IMR-90 (cell line): ENCODE data around the gene THBS4.

Experiments
- POLR2A ChIP-seq: IDR thresholded peaks from 2 replicates; pipeline ENCODE4 v1.6.1; 2012; ENCODE audit warnings: mild to moderate bottlenecking, low read depth, low read length
- TF ChIP-seq, protein P1 (sequence below): conservative IDR thresholded peaks from 2 replicates; pipeline ENCODE4 v1.5.1; 2012; ENCODE audit warnings: mild to moderate bottlenecking, low read depth, low read length, improper control_type of control experiment

- TF ChIP-seq POLR2A = no peak
- TF ChIP-seq, protein P1, sequence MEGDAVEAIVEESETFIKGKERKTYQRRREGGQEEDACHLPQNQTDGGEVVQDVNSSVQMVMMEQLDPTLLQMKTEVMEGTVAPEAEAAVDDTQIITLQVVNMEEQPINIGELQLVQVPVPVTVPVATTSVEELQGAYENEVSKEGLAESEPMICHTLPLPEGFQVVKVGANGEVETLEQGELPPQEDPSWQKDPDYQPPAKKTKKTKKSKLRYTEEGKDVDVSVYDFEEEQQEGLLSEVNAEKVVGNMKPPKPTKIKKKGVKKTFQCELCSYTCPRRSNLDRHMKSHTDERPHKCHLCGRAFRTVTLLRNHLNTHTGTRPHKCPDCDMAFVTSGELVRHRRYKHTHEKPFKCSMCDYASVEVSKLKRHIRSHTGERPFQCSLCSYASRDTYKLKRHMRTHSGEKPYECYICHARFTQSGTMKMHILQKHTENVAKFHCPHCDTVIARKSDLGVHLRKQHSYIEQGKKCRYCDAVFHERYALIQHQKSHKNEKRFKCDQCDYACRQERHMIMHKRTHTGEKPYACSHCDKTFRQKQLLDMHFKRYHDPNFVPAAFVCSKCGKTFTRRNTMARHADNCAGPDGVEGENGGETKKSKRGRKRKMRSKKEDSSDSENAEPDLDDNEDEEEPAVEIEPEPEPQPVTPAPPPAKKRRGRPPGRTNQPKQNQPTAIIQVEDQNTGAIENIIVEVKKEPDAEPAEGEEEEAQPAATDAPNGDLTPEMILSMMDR = no peak
Observed at GRCh38 chr5:80036615-80037014, 1.5 kb downstream of the THBS4 start.
